KBM-7 (cell line): ENCODE data around the gene LDLRAD4.

Experiments used
- DNase-seq: peaks from one replicate; pipeline ENCODE4 v3.0.0-alpha.2; 2015
- in situ Hi-C: fragments of 300-500 bp; cut with MboI; formaldehyde crosslinking; loops from 2 replicates; pipeline ENCODE4 v1.14.3; 2020; ENCODE audit warnings: low sequenced_read_pairs, low pct_unique_long_range_greater_than_20kb, mixed read lengths

Gene LDLRAD4

DNA sequence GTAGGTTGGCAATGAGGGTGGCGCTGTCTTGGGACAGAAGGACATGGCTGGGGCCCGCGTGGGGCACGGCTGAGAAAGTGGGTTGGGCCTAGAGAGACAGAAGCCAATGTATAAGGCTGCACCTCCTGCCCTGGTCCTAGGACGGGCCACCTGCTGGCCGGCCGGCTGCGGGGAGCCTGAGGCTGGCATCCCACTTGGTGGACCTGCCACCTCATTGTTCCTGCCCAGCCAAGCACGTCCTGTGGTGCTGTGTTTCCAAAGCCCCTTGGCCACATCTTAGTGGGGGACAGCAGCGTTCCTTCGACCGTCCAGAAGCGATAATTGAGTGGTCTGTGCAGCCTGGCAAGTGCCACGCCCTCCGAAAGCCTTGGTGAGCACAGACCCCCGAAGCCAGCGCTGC is 223.9 kb downstream of the LDLRAD4 start:
- in situ Hi-C loops: no loop called here
- DNase-seq: no peak

DNA sequence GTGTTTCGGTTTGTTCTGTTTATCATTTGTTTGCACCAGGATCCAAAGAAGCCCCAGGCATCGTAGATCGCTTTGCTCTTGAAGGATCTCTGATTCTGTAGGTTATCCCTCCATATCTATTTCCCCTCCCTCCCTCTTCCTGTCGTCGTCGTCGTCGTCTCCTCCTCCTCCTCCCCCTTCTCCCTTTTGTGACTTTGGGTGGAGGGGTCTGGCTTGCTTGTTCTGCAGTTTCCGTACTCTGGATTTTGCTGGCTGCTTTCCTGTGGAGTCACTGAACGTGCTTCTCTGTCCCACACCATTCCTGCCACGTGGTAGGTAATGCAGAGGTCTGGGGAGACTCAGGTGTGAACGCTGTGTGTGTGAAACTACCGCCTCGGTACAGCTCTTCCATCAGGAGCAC is 225.0 kb downstream of the LDLRAD4 start:
- in situ Hi-C loops: no loop called here
- DNase-seq: no peak

DNA sequence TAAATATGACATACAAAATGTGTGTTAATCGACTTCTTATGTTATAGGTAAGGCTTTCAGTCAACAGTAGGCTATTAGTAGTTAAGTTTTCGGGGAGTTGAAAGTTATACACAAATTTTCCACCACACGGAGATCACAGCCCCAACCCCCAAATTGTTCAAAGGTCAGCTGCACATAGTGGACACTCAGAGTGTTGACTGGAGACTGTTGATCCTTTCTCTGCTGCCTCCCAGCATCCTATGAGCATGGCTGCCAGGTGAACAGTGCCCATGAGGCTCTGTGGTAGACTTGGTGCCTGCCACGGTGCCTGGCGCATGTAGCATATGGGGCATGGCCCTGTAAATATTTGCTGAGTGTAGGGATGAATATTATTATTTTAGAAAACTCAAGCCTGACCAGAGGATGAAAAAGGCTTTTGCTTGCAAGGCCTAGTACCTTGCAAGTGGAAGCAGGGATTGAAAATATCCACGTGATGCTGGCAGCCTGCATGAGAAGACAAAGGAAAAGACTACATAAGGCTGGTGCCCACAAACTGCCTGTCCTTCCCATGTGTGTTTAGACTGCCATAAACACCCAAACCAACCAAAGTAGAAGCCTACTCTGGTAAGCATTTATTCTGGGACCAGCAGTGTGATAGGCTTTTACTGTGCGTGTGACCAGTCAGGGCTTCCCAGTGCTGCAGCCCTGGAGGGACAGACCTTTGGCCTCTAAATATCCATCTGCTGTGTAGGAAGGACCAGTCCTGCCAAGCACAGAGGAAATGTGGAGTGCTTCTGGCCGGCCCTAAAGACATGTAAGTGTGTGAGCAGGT is 226.1 kb downstream of the LDLRAD4 start:
- no peak for DNase-seq

DNA sequence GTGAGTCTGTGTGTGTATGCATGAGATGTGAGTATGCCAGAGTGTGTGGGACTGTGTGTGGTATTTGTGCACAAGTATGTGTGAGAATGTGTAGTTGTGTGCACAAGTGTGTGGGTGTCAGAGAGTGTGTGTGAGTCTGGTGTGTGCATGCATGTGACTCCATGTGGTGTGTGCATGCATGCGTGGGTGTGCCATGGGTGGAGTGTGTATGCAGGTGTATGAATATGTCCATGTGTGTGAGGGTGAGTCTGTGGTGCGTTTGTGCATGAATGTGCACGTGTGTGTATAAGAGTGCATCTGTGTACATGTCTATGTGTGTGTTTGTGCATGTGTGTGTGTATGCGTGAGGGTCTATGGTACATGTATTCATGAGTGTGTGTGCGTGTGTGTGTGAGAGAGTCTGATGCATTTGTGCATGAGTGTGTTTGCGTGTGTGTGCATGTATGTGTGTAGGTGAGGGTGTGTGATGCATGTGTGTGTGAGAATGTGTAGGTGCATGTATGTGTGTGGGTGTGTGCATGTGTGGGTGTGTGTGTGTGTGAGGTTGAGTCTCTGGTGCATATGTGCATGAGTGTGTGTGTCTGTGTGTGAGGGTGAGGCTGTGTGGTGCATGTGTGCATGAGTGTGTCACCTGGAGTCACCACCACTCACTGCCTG is 226.8 kb downstream of the LDLRAD4 start:
- DNase-seq: no peak
- in situ Hi-C loops: no loop called here

More for the DNA sequence above, 226.1 kb downstream of the LDLRAD4 start:
- in situ Hi-C loops: no loop called here

DNA sequence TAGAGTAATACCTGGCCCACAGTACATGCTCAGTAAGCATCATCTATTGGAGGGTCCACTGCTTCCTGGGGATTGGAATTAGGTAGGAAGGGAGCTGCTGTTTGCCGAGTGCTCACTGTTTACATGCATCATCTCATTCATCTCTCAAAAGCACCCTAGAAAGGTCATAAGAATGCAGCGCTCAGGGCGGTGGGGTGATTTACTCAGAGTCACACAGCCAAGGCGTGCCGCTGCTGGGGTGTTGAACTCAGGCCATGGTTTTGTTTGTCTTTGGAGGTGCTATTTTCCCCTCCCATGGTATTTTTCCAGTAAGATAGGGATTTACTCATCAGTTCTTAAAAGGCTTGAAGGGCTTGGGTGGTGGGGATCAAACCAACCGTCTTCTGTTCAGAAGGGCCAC is 227.5 kb downstream of the LDLRAD4 start:
- no peak for DNase-seq
- in situ Hi-C loops: no loop called here

DNA sequence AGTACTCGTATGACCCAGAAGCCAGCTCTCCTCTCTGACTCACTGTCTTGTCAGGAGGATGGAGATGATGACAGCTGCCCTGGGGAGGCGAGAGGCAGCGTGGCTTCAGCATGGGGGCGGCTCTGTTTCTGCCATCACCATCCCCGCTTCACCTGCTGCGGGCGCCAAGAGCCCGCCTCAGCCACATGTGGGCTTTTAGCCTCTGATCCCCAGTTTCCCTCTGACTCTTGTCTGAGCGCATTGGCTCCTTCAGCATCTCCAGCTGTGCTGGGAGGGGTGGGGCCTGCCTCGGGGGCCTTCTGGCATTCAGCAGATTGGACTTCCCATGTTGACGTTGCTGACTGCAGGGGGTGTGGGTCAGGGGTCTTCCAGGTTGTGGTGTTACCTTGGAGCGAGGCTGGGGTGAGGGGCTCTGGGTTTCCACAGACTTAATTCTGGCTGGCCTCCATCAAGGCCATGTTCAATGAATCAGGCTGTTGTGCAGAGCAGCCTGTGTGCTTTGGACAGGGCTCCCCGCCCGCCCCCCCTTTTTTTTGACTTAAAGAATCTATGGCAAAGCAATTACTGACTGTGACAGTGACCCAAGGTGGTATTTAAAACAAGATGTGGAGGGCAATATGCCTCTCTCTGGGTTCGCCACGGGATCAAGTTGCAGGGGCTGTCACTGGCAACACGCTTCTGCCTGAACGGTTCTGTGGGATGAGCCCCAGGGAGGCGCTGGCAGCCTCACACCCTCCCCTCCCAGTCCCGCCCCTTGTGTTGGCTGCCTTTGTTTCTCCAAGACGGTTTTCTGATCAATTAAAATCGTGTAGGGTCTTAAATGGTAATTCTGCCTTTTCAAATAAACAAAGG is 228.3 kb downstream of the LDLRAD4 start:
- no peak for DNase-seq
- in situ Hi-C loops: no loop called here

DNA sequence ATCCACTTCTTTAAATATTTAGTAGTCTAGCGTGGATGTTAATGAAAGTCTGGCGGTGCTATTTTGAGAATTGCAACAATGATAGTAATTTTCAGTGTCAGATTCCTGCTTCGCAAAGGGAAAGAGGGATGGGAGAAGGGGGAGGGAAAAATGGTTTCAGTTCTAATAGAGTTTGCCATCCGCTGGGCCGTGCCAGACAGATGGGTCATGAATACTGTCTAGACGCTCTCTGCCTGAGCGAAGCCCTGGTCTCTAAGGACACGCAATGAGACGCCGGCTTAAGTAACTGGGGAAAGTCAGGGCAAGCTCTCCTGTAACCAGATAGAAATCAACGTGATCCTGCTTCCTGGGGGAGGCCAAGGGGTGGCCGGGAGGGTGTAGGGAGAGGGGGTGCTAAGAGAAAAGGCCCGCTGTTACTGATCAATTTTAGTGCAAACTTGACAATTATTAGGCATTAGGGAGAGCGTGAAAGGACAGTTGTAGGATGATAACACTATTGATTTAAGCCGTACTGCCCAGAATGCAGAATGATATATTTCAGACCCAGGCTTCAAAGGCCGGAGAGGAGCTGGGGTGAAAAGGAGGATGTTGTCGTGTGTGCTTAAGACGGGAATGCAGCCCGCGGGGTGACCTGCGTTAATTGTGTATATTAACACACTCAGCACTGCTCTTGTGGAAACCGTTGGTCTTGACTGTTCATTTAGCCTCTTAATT is 229.2 kb downstream of the LDLRAD4 start:
- no peak for DNase-seq
- in situ Hi-C loops: no loop called here

DNA sequence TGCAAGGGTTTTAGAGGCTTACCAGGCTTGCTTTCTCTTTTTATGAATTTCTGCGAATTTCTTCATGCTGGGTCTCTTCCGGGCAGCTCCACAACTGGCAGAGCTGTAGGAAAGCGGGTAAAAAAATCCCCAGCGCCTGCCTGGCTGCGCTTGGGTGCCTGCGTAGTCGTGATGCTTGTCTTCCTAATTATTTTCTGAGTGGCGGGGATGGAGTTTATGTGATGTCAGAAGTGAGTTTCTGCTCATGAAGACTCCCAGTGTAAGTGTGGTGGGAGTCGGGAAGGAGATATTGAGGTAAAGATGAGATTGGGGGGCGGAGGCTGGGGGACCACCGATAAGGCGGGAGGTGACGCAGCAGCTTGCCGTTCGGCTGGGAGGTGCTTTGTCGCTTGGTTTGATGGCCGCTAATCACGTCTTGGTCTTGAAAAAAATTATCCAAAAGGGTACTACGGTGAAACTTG is 229.8 kb downstream of the LDLRAD4 start:
- in situ Hi-C loops: no loop called here

DNA sequence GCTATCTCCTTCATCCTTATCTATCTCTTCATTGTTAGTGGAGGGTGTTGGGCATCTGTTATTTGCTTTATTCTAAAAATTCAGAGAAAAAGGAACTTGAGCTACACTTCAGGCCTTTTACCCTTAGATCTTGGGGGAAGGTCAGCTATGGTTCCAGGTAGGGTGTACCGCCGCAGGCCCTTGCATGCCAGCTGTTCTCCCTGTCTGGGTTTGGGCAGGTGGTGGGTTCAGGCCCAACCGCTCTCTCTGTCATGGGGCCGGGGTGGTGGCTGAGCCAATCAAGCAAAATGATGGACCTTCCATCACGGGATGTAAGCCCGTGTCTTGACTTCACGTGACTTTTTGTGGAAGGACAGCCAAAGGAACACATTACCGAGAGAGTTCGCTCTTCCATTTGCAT is 231.1 kb downstream of the LDLRAD4 start:
- no peak for DNase-seq
- in situ Hi-C loops: no loop called here

More for the DNA sequence above, 229.8 kb downstream of the LDLRAD4 start:
- DNase-seq: no peak

DNA sequence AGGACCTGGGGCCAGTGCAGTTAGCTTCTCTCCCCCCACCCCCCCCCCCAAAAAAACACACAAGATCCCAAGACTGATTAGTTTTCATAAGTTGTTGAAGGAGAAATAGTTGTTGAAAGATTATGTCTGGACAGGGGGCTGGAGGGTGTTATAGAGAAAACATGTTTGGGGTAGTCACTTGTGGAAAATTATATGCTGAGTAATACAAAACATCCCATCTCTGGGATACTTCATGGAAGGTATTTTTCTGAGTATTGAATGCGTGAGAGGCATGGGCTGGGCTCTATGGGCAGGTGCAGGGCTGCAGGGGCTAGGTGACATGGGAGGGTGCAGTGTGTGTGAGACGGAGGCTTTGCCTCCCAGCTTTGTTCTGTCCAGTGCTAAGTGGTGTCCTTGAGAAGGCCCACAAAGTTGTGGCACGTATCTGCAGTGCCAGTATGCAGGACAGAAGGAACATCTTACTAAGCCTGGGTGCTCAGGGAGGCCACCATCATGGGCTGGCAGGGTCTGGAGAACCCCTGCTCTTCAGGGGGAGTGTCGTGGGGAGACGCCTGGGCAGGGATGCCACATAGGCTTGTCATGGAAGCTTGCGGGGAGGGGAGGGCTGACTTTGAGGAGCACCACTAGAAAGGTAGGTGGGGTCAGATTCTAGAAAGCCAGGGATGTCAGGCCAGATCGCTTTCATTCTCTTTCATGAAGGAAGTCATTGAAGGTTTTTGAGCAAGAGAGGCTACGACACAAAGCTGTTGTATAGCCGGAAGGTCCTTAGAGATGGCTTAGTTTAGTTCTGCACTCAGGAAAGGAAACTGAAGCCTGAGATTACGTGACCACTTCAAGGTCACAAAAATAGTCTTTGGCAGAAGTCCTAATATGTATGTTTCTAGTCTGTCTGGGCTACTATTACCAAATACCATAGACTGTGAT is 232.0 kb downstream of the LDLRAD4 start:
- DNase-seq: no peak
- in situ Hi-C loops: no loop called here

DNA sequence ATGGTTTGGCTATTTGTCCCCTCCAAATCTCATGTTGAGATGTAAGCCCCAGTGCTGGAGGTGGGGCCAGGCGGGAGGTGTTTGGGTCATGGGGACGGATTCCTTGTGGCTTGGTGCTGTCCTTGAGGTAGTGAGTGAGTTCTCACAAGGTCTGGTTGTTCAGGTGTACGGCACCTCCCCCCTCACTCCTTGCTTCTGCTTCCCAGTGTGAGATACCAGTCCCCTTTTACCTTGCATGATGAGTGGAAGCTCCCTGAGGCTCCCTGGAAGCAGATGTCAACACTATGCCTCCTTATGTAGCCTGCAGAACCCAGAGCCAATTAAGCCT is 232.6 kb downstream of the LDLRAD4 start:
- DNase-seq: no peak
- in situ Hi-C loops: no loop called here

DNA sequence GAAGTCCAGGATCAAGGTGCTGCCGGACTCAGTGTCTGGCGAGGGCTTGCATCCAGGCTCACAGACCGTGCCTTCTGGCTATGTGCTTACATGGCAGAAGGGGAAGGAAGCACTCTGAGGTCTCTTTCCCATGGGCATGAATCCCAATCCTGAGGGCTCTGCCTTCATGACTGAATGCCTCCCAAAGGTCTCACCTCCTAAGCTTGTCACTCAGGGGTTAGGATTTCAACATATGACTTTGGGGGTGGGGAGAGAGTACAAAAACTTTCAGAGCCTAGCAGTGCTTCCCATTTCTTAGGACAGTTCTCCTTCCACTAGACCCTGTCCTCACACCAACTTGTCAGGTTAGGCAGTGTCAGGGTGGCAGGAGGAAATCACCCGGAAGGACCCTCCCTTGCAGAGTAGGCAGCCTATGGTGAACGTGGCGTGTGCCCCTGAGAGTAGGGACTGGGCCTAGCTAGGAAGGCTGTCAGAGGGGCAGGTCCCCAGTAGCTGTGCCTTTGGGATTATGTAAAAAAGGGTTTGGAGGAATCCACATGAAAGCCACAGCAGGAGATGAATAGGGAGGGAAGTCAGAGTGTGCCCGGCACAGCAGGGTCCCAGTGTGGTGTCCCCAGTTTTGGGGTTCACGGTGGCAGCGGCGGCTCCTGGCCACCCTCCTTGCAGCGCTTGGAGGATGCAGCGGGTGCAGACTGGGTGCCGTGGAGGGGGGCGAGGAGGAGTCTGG is 233.3 kb downstream of the LDLRAD4 start:
- in situ Hi-C loops: no loop called here

DNA sequence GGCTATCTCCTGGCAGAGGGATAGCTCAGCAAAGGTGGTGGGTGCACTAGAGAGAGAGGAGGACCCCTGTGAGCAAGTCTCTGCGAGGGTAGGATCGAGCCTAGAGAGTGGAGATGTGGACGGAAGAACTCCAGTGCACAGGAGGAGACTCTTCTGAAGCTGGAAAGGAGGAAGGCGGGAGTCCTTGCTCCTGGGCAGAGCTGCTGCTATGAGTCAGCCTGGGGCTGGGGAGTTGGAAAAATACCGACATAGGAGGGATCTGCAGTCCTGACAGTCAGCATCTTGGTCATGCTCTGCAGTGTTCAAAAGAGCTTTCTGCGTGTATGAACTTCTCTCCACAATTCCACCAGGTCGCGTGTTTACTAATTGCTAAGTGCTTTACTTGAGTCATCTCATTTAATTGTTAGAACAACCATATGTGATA is 233.8 kb downstream of the LDLRAD4 start:
- DNase-seq: no peak
- in situ Hi-C loops: no loop called here

More for the DNA sequence above, 233.3 kb downstream of the LDLRAD4 start:
- peak; percentile 42 for DNase-seq

DNA sequence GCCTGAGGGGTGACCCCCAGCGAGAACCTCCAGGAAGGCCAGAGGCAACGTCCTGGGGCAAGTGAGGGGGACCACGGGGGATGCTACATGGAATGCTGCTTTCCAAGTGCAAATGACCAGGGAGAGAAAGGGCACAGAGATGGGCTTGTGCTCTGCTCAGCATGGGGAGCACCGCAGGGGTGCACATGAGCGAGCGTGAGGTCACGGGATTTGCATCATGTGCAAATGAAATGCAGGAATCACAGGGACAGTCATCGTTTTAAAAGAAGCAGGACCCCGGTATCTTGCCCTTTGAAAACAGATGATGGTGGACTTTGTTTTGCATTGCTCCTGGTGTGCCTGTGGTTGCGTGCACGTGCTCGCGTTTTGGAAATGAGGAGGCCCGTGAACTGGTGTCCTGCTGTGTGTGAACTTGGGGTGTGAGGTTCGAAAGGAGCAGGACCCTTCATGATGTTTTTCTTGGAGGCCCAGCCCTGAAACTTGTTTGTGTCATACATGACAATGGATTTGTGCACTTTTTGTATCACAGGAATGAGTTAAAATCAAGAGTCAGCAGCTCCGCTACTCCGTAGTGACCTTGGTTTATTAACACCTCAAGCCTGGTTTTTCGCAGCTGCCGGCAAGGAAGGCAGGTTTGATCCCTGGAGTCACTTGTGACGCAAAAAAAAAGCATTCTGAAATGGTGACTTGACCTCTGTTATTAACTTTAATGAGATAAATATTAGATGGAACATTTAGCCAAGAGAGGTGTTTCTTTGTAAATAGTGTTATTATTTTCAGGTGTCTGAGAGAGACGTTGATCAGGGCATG is 234.5 kb downstream of the LDLRAD4 start:
- in situ Hi-C loops: no loop called here
- DNase-seq: no peak

DNA sequence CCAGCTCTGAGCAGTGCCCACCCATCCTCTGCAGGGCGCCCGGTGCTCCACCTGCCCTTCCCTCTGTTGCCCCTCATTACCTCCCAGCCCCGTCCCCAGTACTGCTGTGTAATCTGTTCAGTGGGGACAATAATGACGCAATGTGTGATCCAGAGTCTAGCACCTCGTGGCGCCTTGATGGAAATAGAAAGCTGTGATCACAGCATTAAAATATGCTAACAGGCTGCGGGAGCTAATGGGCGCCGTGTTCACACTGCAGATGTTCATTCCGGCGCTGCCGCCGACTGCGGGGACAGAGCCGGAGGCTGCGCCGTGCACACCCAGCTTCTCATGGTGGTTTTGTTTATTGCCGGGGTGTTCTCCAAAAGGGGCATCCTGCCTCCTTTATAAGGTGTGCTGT is 235.2 kb downstream of the LDLRAD4 start:
- in situ Hi-C loops: no loop called here
- DNase-seq: no peak

DNA sequence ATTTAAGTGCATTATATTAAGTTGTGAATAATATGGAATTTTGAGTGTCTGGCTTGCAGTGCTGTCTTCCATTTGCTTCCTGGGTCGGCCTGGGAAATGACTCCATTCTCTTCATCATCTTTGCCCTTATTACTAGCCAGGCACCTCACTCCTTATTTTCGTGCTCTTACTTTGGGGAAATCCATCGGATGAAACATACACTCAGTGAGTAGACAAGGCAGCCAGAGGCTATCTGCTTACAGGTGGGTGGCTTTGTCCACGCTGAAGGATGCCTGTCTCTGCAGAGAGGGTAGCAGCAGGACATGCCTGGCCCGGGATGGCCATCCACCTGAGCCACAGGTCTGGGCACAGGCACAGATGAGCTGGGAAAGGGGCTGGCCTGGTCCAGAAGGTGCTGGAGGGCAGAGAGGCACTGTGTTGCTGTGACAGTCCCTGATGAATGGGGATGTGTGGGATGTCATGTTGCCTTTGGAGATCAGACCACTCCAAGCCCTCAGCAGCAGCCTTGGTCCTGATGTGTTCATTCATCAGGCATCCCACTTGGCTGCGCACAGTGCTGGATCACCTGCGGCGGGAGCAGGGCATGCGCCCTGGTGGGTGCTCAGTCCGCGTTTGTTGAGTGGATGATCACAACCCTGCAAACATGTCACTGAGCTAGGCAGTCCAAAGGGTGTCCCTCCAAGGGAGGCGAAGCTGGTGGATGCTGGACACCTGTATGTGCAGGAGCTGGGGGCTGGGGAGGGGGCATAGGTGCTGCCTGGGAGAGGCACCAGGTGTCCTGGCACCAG is 236.0 kb downstream of the LDLRAD4 start:
- in situ Hi-C loops: no loop called here
- no peak for DNase-seq
